GM06990 (cell line): ENCODE results near the gene VAT1L.

Experiments used
- DNase-seq: peaks from one replicate; pipeline ENCODE4 v3.0.0-alpha.2; 2011; ENCODE audit not compliant: insufficient read length; ENCODE audit errors: extremely low read depth
- H3K27me3 ChIP-seq: replicated peaks from 2 replicates; pipeline ENCODE4 v1.6.0; 2011; ENCODE audit warnings: low read length; ENCODE audit not compliant: control insufficient read depth, insufficient read depth
- H3K36me3 ChIP-seq: 2 replicates; pipeline ENCODE4 v1.5.1; 2011; ENCODE audit warnings: low read length; ENCODE audit not compliant: control insufficient read depth, insufficient read depth
- H3K4me3 ChIP-seq: replicated peaks from 2 replicates; pipeline ENCODE4 v1.5.1; 2011; ENCODE audit warnings: low read depth, mild to moderate bottlenecking, control low read depth, low read length
- TF ChIP-seq, protein P1 (sequence below): IDR thresholded peaks from 2 replicates; pipeline ENCODE4 v1.5.1; 2011; ENCODE audit warnings: low read length, control low read depth, mild to moderate bottlenecking, inconsistent platforms; ENCODE audit not compliant: insufficient read depth, poor library complexity, severe bottlenecking

VAT1L gene

DNA sequence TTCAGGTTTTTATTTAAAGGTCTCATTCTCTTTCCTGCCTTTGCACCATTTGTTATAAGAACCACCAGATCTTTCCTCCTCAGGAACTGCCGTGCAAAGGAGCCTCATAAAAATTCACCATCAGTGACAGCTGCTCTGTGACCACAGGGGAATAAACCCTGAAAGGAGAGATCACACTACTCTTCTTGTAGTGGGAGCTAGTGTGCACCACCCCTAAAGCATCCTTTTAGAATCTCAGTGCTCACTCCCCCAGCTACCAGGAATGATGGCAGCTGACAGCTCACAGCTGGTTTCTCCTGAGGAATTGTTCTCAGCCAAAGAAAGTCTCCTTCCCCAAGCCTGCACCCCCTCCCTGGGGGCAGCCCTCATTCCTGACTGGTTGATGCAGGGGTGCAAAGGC lies 18.7 kb downstream of the VAT1L start:
- Histone ChIP-seq H3K36me3 (no peaks in the 10 kb centered on the region), H3K27me3 (no peaks in the 10 kb centered on the region; the same call in 1 of the 2 replicates), H3K4me3 (no peak overlapping the region)
- TF ChIP-seq, protein P1, sequence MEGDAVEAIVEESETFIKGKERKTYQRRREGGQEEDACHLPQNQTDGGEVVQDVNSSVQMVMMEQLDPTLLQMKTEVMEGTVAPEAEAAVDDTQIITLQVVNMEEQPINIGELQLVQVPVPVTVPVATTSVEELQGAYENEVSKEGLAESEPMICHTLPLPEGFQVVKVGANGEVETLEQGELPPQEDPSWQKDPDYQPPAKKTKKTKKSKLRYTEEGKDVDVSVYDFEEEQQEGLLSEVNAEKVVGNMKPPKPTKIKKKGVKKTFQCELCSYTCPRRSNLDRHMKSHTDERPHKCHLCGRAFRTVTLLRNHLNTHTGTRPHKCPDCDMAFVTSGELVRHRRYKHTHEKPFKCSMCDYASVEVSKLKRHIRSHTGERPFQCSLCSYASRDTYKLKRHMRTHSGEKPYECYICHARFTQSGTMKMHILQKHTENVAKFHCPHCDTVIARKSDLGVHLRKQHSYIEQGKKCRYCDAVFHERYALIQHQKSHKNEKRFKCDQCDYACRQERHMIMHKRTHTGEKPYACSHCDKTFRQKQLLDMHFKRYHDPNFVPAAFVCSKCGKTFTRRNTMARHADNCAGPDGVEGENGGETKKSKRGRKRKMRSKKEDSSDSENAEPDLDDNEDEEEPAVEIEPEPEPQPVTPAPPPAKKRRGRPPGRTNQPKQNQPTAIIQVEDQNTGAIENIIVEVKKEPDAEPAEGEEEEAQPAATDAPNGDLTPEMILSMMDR, result no peak
- DNase-seq, result no peak

DNA sequence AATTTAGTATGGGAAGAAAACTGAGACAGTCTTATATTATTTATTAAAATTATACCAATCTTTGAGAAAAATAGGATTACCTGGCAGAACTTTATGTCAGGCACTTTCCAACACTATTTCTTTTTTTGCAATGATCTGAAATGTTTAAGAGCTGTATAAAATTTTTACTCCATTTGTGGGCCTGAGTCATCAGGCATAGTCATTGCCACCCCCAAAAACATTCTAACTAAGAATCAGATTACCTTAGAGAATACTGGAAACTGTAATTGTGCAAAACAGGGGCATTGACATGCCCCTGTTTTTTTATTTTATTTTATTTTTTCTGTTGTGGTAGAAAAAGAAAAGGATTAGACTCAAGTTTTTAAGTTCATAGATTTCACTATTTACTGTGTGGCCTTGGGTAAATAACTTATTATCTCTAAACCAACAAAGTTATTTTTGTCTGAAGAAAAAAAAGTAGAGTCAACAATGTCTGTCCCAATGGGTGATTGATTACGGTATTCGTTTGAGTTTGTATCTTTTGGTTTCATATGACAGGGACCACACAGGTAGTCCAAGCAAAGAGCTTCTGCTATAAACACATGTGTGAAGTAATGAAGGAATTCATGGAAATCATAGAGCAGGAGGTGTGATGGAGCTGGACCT lies 24.6 kb downstream of the VAT1L start:
- Histone ChIP-seq H3K4me3 (no peak overlapping the region), H3K27me3 (no peaks in the 10 kb centered on the region), H3K36me3 (no peaks in the 10 kb centered on the region)
- no peak for DNase-seq
- TF ChIP-seq, protein P1, result no peak

DNA sequence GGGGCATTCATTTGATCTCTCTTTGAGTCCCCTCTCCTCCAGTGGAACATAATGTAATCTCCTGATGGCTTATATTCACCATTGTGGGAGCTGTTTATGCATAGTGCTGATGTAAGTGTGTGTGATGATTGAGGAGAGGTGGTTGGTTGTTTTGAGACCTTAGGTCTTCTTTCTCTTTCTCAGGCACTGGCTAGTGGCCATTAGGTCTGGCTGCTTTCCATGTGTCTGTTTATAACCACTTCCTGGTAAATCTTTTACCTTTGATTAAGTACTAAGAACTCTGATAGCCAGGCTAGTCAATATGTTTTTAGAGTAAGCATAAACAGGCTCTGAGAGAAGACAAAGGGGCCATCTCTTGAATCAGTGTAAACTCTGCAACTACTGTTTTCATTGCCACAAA lies 27.9 kb downstream of the VAT1L start:
- Histone ChIP-seq H3K4me3 (no peak overlapping the region), H3K27me3 (no peaks in the 10 kb centered on the region), H3K36me3 (no peaks in the 10 kb centered on the region)
- no peak for DNase-seq
- TF ChIP-seq, protein P1, result no peak

DNA sequence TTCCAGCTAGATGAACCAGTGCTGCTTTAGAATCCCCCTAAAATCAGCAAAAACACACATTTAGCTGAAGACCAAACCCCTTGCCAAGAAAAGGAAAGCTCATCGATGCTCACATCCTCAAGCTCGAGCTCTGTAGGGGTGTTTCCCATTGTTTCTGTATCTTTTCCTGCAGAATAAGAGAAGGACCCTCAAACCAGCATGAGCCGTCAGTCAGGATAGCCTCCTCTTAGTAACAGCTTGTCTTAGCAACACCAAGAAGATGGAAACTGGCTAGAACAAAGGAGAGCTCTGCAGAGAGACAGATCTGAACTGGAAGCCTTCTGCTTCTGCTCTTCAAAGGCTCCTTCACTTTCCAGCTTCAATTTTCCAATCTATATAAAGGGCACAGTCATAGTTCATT lies 32.0 kb downstream of the VAT1L start:
- no peak for DNase-seq
- H3K27me3 ChIP-seq, result no peaks in the 10 kb centered on the region; the same call in none of the 2 replicates

DNA sequence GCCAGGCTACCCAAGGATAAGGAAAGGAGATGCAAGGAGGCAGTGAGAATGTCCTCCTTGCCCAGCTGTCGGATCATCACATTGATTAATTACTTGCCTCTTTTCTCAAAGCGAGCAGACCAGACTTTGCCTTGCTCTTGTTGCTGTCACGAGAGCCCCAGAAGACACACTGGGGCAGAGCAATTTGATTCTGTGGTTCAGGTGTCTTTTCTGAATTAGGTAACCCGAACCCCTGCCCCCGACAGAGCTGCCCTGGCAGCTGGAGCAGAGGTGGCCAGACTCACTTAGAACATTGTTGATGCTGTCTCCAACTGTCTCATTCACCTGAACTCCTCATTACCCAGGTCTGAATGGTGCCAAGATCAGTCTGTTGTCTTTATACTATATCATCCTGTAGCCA lies 34.3 kb downstream of the VAT1L start:
- H3K4me3 ChIP-seq, result no peak overlapping the region
- no peaks in the 10 kb centered on the region; the same call in none of the 2 replicates for H3K27me3 ChIP-seq
- no peaks in the 10 kb centered on the region for H3K36me3 ChIP-seq
- DNase-seq, result no peak
- TF ChIP-seq, protein P1, result no peak

More for the DNA sequence above, 32.0 kb downstream of the VAT1L start:
- no peak overlapping the region for H3K4me3 ChIP-seq
- TF ChIP-seq, protein P1, result no peak
- no peaks in the 10 kb centered on the region for H3K36me3 ChIP-seq

DNA sequence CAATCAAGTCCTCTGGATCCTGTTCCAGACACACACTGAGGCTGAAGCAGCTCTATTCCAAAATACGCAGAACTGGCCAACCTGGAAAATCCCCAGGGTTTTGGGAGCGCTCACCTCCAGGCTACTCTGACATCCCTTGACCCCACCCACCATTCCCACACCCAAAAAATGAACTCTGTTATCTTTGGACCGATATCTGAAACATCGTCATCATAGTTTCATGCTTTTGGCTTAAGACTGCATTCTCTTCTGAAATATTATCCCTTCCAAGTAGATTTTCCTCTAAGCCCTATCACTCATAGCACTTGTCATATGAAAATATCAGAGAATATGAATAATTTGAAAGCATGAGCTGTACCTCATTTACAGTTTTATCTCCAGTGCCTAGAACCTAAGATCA lies 34.7 kb downstream of the VAT1L start:
- no peak overlapping the region for H3K4me3 ChIP-seq
- H3K27me3 ChIP-seq, result no peaks in the 10 kb centered on the region; the same call in none of the 2 replicates
- no peak for DNase-seq
- TF ChIP-seq, protein P1, result no peak
- H3K36me3 ChIP-seq, result no peaks in the 10 kb centered on the region
